HG02642 (cell line): ENCODE results near the gene TUBA4B.

ENCODE experiments used
- ATAC-seq: cut with Tn5 transposase; IDR thresholded peaks from one replicate; pipeline ENCODE4 v1.9.1; 2021; ENCODE audit warnings: mild to moderate bottlenecking; ENCODE audit not compliant: unreplicated experiment, poor library complexity

TUBA4B gene

GRCh38 chr2:219218217-219218731 lies 34.8 kb upstream of the TUBA4B start:
- peak; percentile 30 for ATAC-seq

- peak; percentile 79 for ATAC-seq
Observed at GRCh38 chr2:219218732-219219701, 34.0 kb upstream of the TUBA4B start, which contains the start of gene ABCB6. Gene ABCB6 (minus strand): TSS chr2:219218958. CDS start chr2:219218673, 285 bp downstream.

- ATAC-seq, result no peak
Observed at GRCh38 chr2:219219784-219220532, 33.1 kb upstream of the TUBA4B start.

- no peak for ATAC-seq
Observed at GRCh38 chr2:219220652-219221402, 32.2 kb upstream of the TUBA4B start.

- no peak for ATAC-seq
Observed at GRCh38 chr2:219221957-219222518, 31.0 kb upstream of the TUBA4B start.

- ATAC-seq, result no peak
Observed at GRCh38 chr2:219223831-219224610, 29.0 kb upstream of the TUBA4B start.

GRCh38 chr2:219225350-219225749 lies 27.7 kb upstream of the TUBA4B start:
- ATAC-seq, result no peak

- no peak for ATAC-seq
Observed at GRCh38 chr2:219228041-219228910, 24.8 kb upstream of the TUBA4B start.

GRCh38 chr2:219228911-219229304 lies 24.1 kb upstream of the TUBA4B start:
- ATAC-seq, result no peak

GRCh38 chr2:219229305-219230058 lies 23.6 kb upstream of the TUBA4B start, which contains the start of the genes ANKZF1 and ATG9A:
Gene ANKZF1 (plus strand): TSS chr2:219229806. CDS start chr2:219230258, 452 bp downstream.
Gene ATG9A (minus strand): TSS chr2:219229636. CDS start chr2:219228024, 1,612 bp downstream.
- peak; percentile 96 for ATAC-seq

- peak; percentile 20 for ATAC-seq
Observed at GRCh38 chr2:219230059-219230540, 22.9 kb upstream of the TUBA4B start.

GRCh38 chr2:219234331-219234730 lies 18.7 kb upstream of the TUBA4B start:
- no peak for ATAC-seq

GRCh38 chr2:219243291-219243761 lies 9.7 kb upstream of the TUBA4B start:
- no peak for ATAC-seq

GRCh38 chr2:219244789-219245147 lies 8.3 kb upstream of the TUBA4B start:
- ATAC-seq, result no peak

- ATAC-seq, result peak; percentile 73
Observed at GRCh38 chr2:219245148-219245898, 7.7 kb upstream of the TUBA4B start, which contains the start of the genes GLB1L and STK16. Gene GLB1L (minus strand): TSS chr2:219245444. CDS start chr2:219243573, 1,871 bp downstream. Gene STK16 (plus strand): TSS chr2:219245479. CDS start chr2:219246000, 521 bp downstream.

- ATAC-seq, result no peak
Observed at GRCh38 chr2:219245899-219246230, 7.2 kb upstream of the TUBA4B start.
